ENCODE results near the gene FRYL. TPM values are rescaled to one million over a fixed set of nuclear protein-coding genes. Genes with fewer than 3 reads are reported as not detected.

FRYL gene
- polyA plus RNA-seq, 4 donors, result 17.0 to 78.4 (median 21.4) TPM

GRCh38 chr4:48792348-48793006, 12.4 kb upstream of the FRYL start:
- H3K27ac ChIP-seq (ENCODE audit: low read depth in 1 of 3, low read length in 2 of 3), result no peak overlapping the region

GRCh38 chr4:48791313-48791712, 11.2 kb upstream of the FRYL start:
- DNase-seq (no peak), FAIRE-seq (no peak)
- H3K4me1 ChIP-seq (ENCODE audit: control insufficient read depth in 3 of 3, insufficient read depth in 2 of 3, low read depth in 1 of 3, low read length in 2 of 3), result no peaks in the 10 kb centered on the region
- H3K27ac ChIP-seq (ENCODE audit: low read depth in 1 of 3, low read length in 2 of 3), result no peak overlapping the region
- no peaks in the 10 kb centered on the region for H3K9me3 ChIP-seq (ENCODE audit: control insufficient read depth in 2 of 2, insufficient read depth in 1 of 2, low read depth in 1 of 2, low read length in 1 of 2)
- no peak overlapping the region for H3K4me3 ChIP-seq (ENCODE audit: low read depth in 1 of 3, low read length in 3 of 3)
- H3K36me3 ChIP-seq (ENCODE audit: control insufficient read depth in 3 of 3, insufficient read depth in 2 of 3, low read depth in 1 of 3, low read length in 3 of 3), result no peaks in the 10 kb centered on the region
- no peaks in the 10 kb centered on the region for H3K27me3 ChIP-seq (ENCODE audit: control insufficient read depth in 3 of 3, insufficient read depth in 3 of 3, low read length in 3 of 3)

More at GRCh38 chr4:48792348-48793006, 12.4 kb upstream of the FRYL start:
- Histone ChIP-seq H3K36me3 (ENCODE audit: control insufficient read depth in 3 of 3, insufficient read depth in 2 of 3, low read depth in 1 of 3, low read length in 3 of 3) (no peaks in the 10 kb centered on the region), H3K9me3 (ENCODE audit: control insufficient read depth in 2 of 2, insufficient read depth in 1 of 2, low read depth in 1 of 2, low read length in 1 of 2) (no peaks in the 10 kb centered on the region), H3K27me3 (ENCODE audit: control insufficient read depth in 3 of 3, insufficient read depth in 3 of 3, low read length in 3 of 3) (no peaks in the 10 kb centered on the region), H3K4me3 (ENCODE audit: low read depth in 1 of 3, low read length in 3 of 3) (no peak overlapping the region), H3K4me1 (ENCODE audit: control insufficient read depth in 3 of 3, insufficient read depth in 2 of 3, low read depth in 1 of 3, low read length in 2 of 3) (no peaks in the 10 kb centered on the region)
- WGBS, 3 donors, result 77 to 93% (median 83%) methylated on average over 5 of the region's 5 CpGs
- no peak for FAIRE-seq
- DNase-seq, result no peak

GRCh38 chr4:48790561-48790960, 10.5 kb upstream of the FRYL start:
- Histone ChIP-seq H3K4me1 (ENCODE audit: control insufficient read depth in 3 of 3, insufficient read depth in 2 of 3, low read depth in 1 of 3, low read length in 2 of 3) (no peaks in the 10 kb centered on the region), H3K9me3 (ENCODE audit: control insufficient read depth in 2 of 2, insufficient read depth in 1 of 2, low read depth in 1 of 2, low read length in 1 of 2) (no peaks in the 10 kb centered on the region), H3K27me3 (ENCODE audit: control insufficient read depth in 3 of 3, insufficient read depth in 3 of 3, low read length in 3 of 3) (no peaks in the 10 kb centered on the region), H3K4me3 (ENCODE audit: low read depth in 1 of 3, low read length in 3 of 3) (no peak overlapping the region), H3K36me3 (ENCODE audit: control insufficient read depth in 3 of 3, insufficient read depth in 2 of 3, low read depth in 1 of 3, low read length in 3 of 3) (no peaks in the 10 kb centered on the region), H3K27ac (ENCODE audit: low read depth in 1 of 3, low read length in 2 of 3) (no peak overlapping the region)
- FAIRE-seq, result no peak
- peak in 1 of 2 donors; percentile 31 for DNase-seq

GRCh38 chr4:48787056-48787455, 7.0 kb upstream of the FRYL start:
- DNase-seq, result no peak
- no peaks in the 10 kb centered on the region for H3K27me3 ChIP-seq (ENCODE audit: control insufficient read depth in 3 of 3, insufficient read depth in 3 of 3, low read length in 3 of 3)
- no peak for FAIRE-seq
- no peaks in the 10 kb centered on the region for H3K36me3 ChIP-seq (ENCODE audit: control insufficient read depth in 3 of 3, insufficient read depth in 2 of 3, low read depth in 1 of 3, low read length in 3 of 3)
- WGBS, 3 donors, result 70 to 97% (median 81%) methylated on average over 1 of the region's 1 CpG
- no peak overlapping the region for H3K27ac ChIP-seq (ENCODE audit: low read depth in 1 of 3, low read length in 2 of 3)
- H3K4me1 ChIP-seq (ENCODE audit: control insufficient read depth in 3 of 3, insufficient read depth in 2 of 3, low read depth in 1 of 3, low read length in 2 of 3), result no peaks in the 10 kb centered on the region
- H3K4me3 ChIP-seq (ENCODE audit: low read depth in 1 of 3, low read length in 3 of 3), result no peak overlapping the region
- no peaks in the 10 kb centered on the region for H3K9me3 ChIP-seq (ENCODE audit: control insufficient read depth in 2 of 2, insufficient read depth in 1 of 2, low read depth in 1 of 2, low read length in 1 of 2)

GRCh38 chr4:48786549-48786948, 6.5 kb upstream of the FRYL start:
- FAIRE-seq (no peak), DNase-seq (no peak)
- H3K9me3 ChIP-seq (ENCODE audit: control insufficient read depth in 2 of 2, insufficient read depth in 1 of 2, low read depth in 1 of 2, low read length in 1 of 2), result no peaks in the 10 kb centered on the region
- WGBS, 3 donors, result 87 to 93% (median 89%) methylated on average over 2 of the region's 2 CpGs
- no peaks in the 10 kb centered on the region for H3K36me3 ChIP-seq (ENCODE audit: control insufficient read depth in 3 of 3, insufficient read depth in 2 of 3, low read depth in 1 of 3, low read length in 3 of 3)
- H3K4me1 ChIP-seq (ENCODE audit: control insufficient read depth in 3 of 3, insufficient read depth in 2 of 3, low read depth in 1 of 3, low read length in 2 of 3), result peaks cover 0 to under 1% (median 0%) of the 10 kb centered on the region in 3 donors
- no peaks in the 10 kb centered on the region for H3K27me3 ChIP-seq (ENCODE audit: control insufficient read depth in 3 of 3, insufficient read depth in 3 of 3, low read length in 3 of 3)
- no peak overlapping the region for H3K27ac ChIP-seq (ENCODE audit: low read depth in 1 of 3, low read length in 2 of 3)
- no peak overlapping the region for H3K4me3 ChIP-seq (ENCODE audit: low read depth in 1 of 3, low read length in 3 of 3)

- Histone ChIP-seq H3K27me3 (ENCODE audit: control insufficient read depth in 3 of 3, insufficient read depth in 3 of 3, low read length in 3 of 3) (no peaks in the 10 kb centered on the region), H3K27ac (ENCODE audit: low read depth in 1 of 3, low read length in 2 of 3) (no peak overlapping the region), H3K4me1 (ENCODE audit: control insufficient read depth in 3 of 3, insufficient read depth in 2 of 3, low read depth in 1 of 3, low read length in 2 of 3) (peaks cover 0 to 4% (median 0%) of the 10 kb centered on the region in 3 donors), H3K36me3 (ENCODE audit: control insufficient read depth in 3 of 3, insufficient read depth in 2 of 3, low read depth in 1 of 3, low read length in 3 of 3) (no peaks in the 10 kb centered on the region), H3K9me3 (ENCODE audit: control insufficient read depth in 2 of 2, insufficient read depth in 1 of 2, low read depth in 1 of 2, low read length in 1 of 2) (no peaks in the 10 kb centered on the region), H3K4me3 (ENCODE audit: low read depth in 1 of 3, low read length in 3 of 3) (no peak overlapping the region)
- DNase-seq, result peak; percentile 35 to 40
- FAIRE-seq, result no peak
Observed at GRCh38 chr4:48785302-48785701, 5.2 kb upstream of the FRYL start.

GRCh38 chr4:48781968-48782367, 1.9 kb upstream of the FRYL start:
- DNase-seq (no peak), FAIRE-seq (no peak)
- Histone ChIP-seq H3K27me3 (ENCODE audit: control insufficient read depth in 3 of 3, insufficient read depth in 3 of 3, low read length in 3 of 3) (no peaks in the 10 kb centered on the region), H3K4me1 (ENCODE audit: control insufficient read depth in 3 of 3, insufficient read depth in 2 of 3, low read depth in 1 of 3, low read length in 2 of 3) (peaks cover 2 to 9% (median 4%) of the 10 kb centered on the region in 3 donors), H3K9me3 (ENCODE audit: control insufficient read depth in 2 of 2, insufficient read depth in 1 of 2, low read depth in 1 of 2, low read length in 1 of 2) (no peaks in the 10 kb centered on the region), H3K4me3 (ENCODE audit: low read depth in 1 of 3, low read length in 3 of 3) (no peak overlapping the region), H3K27ac (ENCODE audit: low read depth in 1 of 3, low read length in 2 of 3) (no peak overlapping the region), H3K36me3 (ENCODE audit: control insufficient read depth in 3 of 3, insufficient read depth in 2 of 3, low read depth in 1 of 3, low read length in 3 of 3) (peaks cover 0 to 2% (median 0%) of the 10 kb centered on the region in 3 donors)

GRCh38 chr4:48780865-48781214, 761 bp upstream of the FRYL start:
- Histone ChIP-seq H3K36me3 (ENCODE audit: control insufficient read depth in 3 of 3, insufficient read depth in 2 of 3, low read depth in 1 of 3, low read length in 3 of 3) (peaks cover 0 to 2% (median 0%) of the 10 kb centered on the region in 3 donors), H3K27ac (ENCODE audit: low read depth in 1 of 3, low read length in 2 of 3) (peak overlapping the region; percentile 71 to 96 (median 77)), H3K27me3 (ENCODE audit: control insufficient read depth in 3 of 3, insufficient read depth in 3 of 3, low read length in 3 of 3) (no peaks in the 10 kb centered on the region), H3K9me3 (ENCODE audit: control insufficient read depth in 2 of 2, insufficient read depth in 1 of 2, low read depth in 1 of 2, low read length in 1 of 2) (no peaks in the 10 kb centered on the region), H3K4me1 (ENCODE audit: control insufficient read depth in 3 of 3, insufficient read depth in 2 of 3, low read depth in 1 of 3, low read length in 2 of 3) (peaks cover 2 to 9% (median 6%) of the 10 kb centered on the region in 3 donors), H3K4me3 (ENCODE audit: low read depth in 1 of 3, low read length in 3 of 3) (peak overlapping the region; percentile 8 to 77 (median 68))
- WGBS, 3 donors, result 0 to 2% (median 0%) methylated on average over 10 of the region's 10 CpGs
- FAIRE-seq (no peak), DNase-seq (peak; percentile 72 to 79)

Data from small intestine (tissue), 7 donors.